GM21515 (cell line): ENCODE measurements around the gene CCDC187.
"Not testable (repeated sequence)": the region's sequence is repeated elsewhere in the genome, so short reads cannot be mapped to it uniquely, and the experiment has no call there.

Experiments
- ATAC-seq: cut with Tn5 transposase; IDR thresholded peaks from one replicate; pipeline ENCODE4 v1.9.1; 2021; ENCODE audit not compliant: unreplicated experiment

Gene CCDC187

DNA sequence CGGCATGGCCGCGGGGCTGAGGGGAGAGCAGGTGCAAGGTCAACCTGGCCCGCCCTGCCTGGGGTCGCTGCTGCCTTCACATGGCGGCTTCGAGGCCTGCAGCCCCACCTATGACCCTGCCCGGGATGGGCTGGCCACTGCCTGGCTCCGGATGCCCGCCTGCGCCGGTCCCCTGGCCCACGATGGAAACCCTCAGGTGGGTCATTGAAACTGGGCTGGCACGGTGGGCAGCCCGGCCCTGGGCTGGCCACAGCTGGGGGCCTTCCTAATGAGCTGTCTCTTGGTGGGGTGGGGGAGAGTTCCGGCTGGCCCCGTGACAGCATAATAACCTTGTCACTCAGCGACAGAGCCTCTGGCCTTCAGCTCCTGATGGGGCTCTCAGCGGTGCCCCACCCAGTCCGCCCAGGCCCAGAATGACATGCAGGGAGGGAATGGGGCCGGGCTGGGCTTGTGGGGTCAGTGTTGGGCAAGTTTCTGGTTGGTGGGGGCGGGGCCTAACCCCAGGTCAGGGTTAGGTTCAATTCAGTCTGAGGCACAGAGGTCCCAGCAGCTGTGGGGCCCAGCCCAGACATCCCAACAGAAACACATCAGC, at the start of gene CCDC187:
Gene CCDC187, minus strand, starts transcription at position 270 of the 592 bp plus-strand sequence. Its CDS starts 264 bp downstream, at position 6.
- ATAC-seq = no peak

DNA sequence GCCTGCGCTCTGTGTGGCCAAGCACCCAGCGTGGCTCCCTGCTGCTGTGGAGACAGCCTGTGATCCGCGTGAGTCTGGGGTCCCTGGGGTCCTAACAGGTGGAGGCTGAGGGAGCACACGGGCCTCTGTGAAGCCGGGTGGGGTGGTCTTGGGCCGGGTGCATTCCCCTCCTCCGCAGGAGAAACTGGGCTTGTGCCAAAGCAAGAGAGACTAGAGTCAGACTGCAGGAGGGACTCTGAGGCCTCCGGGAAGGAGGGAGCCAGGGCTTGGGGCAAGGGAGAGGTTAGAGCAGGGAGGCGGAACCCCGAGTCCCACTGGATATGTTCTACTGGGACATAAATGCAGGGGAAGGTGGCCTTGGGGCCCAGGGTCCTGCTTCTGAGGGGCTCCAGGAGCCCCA, 49.2 kb upstream of the CCDC187 start:
- no peak for ATAC-seq

DNA sequence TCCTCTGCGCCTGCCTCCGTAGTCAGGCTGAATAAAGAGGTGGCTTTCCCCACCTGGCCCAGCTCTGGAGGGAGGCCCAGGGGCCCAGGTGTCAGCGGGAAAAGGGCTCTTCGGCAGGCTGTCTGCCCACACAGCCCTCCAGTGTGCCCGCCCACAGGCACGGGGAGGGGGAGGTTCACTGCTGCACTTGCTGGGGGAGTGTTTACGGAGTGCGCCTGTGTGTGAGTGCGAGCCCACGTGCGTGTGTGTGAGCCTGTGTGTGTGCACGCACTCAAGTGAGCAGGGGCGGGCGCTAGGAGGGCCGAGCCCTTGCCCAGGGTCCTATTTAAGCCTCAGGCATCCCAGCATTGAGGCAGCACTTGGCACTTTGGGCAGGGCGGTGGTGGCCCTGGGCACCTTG, 48.8 kb upstream of the CCDC187 start:
- ATAC-seq = no peak

DNA sequence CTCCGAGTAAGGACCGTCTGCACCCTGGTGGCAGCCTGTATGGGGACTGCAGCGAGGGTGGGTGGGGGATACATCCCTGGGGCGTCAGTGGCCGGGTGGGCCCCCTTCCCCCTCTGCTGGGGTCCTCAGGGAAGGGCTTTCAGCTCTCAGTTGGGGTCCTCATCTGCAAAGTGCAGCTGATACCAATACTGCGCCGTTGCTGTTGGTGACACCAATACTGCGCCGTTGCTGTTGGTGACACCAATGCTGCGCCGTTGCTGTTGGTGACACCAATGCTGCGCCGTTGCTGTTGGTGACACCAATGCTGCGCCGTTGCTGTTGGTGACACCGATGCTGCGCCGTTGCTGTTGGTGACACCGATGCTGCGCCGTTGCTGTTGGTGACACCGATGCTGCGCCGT, 48.0 kb upstream of the CCDC187 start:
- not testable (repeated sequence) for ATAC-seq

DNA sequence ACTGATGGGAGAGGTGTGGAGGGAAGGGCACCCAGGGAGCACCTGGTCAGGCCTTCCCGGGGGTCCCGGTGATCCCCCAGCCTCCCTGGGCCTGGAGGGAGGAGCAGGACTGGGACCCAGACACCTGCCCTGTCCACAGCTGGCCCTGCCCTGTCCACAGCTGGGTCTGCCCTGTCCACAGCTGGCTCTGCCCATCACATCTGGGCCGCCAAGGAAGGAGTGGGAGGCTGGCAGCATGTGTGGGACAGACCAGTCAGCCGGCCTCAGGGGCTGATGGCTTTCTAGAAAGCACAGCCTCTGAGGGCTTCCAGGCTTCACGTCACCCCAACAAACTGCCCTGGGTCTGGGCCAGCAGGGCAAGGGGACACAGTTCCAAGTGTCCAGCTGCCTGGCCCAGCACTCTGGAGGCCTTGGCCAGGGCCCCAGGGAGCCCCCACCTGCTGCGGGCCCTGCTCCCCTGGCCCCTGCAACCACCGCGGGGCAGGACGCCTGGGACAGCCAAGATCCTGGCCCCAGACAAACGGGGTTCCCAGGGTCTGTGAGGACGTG, 47.4 kb upstream of the CCDC187 start:
- ATAC-seq = no peak

DNA sequence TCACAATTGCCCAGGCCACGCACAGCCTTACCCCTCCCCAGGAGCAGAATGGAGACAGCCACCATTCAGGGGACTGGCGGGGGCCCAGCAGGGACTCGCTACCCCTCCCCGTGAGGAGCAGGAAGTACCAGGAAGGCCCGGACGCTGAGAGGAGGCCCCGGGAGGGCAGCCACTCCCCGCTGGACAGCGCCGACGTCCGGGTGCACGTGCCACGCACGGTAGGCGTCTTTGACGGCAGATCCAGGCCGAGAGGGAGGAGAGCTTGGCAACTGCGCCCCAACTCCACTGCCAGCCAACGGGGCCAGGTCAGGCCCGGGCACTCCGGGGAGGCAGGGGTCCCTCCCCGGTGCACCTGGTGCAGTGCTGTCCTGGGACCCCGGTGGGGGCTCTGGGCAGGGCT, 45.7 kb upstream of the CCDC187 start:
- ATAC-seq = no peak

DNA sequence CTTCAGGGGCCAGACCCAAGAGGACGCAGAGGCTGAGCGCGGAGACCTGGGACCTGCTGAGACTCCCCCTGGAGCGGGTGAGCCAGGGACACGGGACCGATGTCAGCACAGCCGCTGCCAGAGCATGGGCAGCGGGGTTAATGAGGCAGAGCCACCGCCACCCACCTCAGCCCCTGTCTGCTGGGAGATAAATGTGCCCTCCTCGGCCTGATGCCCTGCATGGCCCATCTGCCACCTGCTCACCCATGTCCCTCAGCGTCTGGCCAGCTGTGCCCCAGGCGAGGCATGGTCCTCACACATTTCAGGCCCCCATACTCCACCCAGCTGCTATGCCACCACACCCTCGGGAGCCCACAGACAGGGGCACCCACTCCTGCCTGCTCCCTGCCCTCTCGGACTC, 44.8 kb upstream of the CCDC187 start:
- no peak for ATAC-seq

DNA sequence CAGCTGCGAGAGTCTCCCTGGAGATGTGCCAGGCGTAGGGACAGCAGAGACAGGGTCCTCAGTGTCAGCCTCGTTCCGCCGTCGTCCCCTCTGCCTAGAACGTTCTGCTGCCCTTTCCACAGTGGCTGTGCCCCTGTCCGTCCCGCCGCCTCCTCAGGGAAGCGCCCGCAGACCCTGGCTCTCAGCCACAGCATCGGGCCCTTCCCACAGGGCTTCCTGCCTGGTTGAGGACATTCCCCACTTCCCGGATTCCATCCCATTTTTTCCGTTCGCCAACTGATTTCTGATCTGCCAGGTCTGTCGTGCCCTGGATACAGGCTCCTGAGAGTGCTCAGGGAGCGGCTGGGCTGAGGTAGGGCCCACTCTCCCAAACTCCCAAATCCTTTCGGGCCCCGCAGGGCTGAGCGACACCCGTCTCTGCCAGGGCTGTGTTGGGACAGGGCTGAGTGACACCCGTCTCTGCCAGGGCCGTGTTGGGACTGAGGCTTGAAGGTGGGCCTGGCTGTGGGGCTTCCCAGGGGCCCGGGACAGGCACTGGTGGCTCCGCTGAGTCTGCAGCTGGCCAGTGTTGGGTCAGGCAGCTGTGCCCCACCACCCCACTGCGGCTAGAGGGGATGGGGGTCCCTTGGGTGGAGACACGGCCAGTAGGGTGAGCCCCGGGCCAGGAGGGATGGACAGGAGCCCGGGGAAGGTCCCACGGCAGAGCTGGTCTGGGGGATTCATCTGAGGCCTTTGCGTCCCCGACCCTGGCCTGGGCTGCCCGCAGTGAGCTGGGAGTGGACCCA, 43.8 kb upstream of the CCDC187 start:
- no peak for ATAC-seq

DNA sequence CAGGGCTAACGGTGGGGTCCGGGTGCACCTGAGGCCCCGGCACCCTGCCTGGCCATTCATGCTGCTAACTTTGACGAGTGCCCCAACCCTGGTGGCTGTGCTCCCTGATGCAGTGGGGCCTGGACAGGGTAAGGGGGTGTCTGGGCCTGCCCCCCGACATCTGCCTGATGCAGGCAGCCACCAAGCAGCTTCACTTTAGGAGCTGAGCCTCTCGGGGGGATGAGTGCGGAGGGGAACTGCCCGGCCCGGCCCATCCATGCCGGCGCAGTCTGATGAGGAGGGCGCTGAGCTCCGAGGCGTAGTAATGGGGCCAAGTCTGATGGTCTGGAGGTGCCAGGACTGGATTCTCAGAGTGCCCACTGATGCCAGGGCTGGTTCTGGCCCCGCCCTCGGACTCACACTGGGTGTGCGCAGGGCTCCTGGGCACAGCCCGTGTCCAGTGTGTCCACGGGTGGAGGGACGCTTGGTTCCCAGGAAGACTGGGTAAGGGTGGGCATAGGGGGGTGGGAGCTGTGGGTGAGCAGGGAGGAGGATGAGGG, 43.1 kb upstream of the CCDC187 start:
- no peak for ATAC-seq

DNA sequence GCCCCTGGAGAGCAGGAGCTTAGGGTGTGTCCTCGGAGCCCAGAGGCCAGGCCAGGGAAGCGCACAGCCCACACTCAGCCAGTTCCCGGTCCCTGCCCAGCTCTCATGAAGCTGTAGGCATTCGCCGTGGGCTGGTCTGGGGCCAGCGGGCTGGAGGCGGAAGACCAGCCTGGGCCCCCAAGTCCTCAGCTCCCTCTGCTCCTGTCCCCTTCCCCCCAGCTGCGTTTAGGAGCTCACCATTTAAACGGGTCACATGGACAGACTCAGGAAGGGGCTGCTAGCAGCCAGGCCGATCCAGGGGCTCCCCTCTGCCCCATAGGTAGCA, 42.2 kb upstream of the CCDC187 start:
- ATAC-seq = no peak

DNA sequence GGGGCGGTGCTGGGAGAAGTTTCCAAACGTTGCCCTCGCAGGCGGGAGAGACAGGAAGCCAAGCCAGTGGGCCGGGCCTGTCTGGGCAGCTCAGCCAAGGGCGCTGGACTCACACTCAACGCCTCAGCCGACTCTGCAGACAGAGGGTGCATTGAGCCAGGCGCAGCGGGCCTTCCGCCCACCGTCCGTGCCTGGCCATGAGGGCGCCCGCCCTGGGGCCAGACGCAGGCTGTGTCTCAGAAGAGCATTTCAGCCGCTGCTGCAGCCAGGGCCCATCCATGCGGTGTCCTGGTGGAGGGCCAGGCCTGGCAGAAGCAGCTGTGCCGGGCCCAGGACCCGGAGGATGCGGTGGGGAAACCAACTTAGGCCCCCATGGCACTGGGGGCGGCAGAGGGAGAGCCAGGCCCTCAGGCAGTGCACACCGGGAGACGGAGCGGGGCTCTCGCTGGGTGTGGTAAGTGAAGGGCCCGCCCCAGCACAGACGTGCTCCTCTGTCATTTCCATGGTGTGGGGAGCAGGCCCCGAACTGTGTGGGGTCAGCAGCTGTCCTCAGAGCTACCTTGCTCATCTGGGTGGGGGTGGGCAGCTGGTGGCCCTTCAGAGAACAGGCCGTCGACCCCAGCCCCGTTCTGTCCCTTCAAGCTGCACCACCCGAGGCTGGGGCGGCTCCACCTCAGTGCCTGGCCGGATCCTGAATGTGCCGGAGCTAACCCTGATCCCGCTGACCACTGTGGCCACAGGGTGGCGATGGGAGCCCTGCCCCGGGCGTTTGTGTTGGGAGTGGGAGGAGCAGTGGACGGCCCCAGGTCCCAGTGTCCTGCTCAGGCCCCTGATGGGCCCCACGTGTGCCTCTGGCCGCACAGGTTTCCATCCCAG, 41.6 kb upstream of the CCDC187 start:
- no peak for ATAC-seq

DNA sequence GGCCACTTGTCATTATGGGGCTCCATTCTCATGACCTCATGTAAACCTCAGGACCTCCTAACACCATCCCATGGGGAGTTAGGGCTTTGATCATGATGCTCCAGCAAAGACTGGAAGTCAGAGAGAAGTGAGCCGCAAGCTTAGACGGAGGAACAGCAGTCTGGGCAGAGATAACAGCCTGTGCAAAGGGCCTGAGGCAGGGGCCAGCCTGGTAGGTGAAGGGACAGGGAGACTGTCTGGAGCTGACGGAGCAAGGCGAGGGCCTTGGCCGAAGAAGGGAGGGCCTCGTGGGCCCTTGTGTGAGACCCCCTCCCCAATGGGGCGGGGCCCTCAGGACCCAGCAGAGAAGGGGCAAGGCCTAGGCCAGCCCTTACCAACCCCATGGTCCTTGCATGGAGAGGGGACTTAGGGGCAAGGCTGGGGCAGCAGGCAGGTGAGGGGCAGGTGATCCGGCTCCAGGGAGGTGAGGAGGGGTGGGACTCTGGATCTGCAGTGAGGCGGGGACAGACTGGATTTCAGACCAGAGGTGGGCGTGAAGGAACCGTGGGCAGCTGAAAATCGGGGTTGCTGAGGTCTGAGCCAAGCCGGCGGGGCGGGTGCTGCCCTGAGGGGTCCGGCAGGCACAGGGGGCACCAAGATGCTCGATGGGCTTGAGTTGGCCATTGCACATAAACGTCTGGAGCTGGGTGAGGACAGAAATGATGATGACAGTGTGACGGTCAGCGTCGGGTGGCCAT, 40.8 kb upstream of the CCDC187 start:
- ATAC-seq = no peak

DNA sequence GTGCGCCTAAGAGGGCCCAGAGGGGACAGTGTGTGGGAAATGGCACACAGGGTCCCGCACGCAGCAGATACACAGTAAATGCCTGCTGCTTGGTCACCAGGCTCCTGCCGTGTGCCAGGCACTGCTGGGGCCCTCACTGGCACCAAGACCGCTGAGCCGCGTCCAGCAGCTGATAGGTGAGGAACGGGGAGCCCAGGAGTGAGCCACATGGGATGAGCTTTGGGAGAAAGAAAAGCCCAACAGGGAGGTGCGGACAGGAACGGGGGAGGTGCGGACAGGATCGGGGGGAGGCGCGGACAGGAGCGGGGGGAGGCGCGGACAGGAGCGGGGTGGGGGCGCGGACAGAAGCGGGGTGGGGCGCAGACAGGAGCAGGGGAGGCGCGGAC, 40.0 kb upstream of the CCDC187 start:
- ATAC-seq = no peak

DNA sequence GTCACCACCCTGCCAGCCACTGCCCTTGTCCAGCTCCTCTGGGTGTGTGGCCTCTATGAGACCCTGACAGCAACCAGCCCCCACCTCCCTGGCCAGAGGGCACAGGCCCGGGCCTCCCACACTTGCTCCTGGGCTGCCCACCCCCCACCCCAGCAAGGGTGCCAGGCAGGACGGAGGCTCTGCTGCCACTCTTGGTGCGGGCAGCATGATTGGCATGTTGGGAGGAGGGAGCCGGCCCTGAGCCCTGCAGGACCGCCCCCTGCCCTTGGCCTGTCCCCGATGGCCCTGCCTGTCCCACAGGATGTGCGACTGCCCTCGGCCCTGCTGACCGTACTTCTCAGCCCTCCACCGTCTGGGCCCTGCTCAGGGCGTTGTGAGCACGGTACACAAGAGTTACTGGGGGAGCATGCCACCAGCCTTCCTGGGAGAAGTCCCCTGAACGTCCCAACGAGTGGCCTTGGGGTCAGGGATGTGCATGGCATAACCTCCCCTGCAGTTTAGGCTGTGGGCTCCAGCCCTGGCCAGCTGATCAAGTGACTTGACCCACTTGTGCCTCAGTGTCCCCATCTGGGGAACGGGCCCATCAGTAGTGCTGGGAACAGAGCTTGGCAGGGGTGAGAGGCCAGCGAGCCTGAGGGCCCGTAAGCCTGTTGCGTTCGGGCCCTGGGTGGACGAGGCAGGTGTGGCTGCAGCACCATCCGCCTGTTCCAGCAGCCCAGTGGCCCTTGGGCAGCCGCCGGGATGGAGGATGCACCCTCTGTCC, 39.4 kb upstream of the CCDC187 start:
- no peak for ATAC-seq

DNA sequence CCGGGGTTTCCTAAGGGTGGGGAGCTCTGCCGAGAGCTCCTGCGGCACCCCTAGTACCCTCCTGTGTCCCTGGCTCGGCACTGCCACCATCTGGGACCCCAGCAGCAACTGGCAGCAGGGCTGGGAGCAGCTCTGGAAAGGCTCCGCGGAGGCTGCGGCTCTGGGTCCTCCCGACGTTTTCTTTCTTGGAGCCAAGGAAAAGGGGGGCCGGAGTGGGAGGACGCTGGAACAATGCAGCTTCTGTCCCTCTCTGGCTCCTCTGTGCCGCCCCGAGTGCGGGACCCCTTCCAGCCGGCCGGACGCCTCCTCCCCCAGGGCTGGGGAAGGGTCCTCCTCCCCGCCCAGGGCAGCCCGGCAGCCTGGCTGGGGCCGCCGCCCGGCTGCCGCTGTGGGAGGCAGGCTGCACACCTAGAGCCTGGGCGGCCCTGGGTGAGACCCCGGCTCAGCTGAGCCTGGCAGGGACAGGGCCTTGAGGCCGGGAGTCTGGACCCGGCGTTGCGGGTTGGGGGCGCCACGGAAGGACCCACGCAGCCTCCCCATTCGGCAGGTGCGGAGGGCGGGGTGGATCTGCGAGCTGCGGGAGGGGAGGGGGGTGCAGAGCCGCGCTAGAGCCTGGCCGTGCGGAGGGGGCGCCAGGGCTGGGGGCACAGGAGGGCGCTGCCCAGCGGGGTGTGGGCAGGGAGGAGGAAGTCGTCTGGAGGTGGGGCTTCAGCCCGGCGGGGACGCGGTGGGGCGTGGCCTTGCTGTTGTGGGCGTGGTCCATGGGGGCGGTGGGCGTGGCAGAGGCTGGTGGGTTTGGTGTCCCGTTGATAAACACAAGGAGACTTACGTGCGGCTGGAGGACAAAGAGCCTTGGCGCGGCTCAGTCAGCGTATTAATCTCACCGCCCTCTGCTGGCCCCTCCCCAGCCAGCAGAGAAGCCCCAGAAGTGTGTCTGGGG, 38.6 kb upstream of the CCDC187 start:
- no peak for ATAC-seq

DNA sequence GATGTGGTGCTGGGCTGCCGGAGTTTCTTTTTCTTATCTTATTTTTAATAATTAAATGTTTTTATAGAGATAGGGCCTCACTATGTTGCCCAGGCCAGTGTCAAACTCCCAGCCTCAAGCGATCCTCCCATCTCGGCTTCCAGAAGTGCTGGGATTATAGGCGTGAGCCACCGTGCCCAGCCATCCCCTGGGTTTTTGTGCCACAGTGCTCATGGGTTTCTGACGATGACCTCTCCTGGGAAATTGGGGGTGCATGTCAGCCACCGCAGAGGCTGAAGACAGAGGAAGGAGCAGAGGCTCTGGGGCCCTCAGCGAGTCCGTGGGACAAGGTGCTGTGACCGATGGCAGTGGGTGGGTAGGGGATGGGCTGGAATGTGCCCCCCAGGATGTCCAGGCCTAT, 37.9 kb upstream of the CCDC187 start:
- no peak for ATAC-seq

DNA sequence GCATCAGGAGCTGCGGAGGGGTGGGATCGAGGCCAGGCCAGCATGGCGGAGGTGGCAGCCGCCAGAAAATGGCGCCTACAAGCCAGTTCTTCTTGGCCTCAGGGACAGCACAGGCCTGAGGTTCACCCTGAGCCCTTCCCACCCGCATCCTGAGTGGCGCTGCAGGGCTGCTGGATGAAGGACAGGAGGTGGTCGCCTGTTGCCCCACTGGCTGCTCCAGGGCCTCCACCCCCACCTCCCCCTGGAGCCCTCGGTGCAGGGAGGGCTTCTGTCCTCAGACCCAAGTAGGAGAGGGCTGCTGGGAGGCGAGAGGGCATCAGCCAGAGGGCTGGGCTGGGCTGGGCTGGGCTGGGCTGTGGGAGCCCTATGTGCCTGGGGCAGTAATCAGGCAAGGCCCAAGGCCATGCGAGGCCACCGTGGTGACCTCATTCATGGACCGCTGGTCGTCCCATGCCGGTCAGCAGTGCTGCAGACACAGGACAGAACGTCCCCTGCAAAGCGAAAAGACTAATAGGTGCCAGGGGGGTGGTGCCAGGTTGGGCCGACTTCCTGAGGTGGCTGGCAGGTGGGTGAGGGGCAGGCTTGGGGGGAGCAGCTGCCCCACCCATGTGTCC, 37.3 kb upstream of the CCDC187 start:
- ATAC-seq = no peak

DNA sequence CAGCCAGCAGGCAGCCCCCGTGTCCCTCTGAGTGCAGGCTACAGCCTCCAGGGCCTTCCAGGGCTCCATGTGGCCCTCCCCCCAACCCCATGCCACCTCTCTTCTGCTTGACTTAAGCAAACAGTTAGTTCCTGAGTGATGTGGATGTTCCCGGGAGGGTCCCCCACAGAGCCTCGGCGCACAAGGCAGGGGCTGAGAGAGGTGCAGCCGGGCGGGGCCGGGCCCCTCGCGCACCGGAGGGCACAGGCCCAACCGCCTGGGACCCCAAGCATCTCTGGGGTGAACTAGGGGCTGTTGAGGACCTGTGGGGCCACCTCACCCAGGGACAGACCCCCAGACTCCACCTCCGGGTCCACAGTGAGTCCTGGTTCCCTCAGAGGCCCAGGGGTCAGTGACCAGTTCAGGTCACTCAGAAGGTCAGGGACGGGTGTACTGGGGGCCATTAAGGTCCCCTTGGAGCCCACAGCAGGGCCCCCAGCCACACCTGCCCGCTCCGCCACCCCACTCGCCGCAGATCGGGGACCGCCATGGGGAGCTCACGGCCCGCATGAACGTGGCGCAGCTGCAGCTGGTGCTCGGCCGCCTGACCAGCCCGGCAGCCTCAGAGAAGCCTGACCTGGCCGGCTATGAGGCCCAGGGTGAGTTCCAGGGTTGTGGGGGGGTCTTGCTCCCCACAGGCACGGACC, 36.6 kb upstream of the CCDC187 start:
- no peak for ATAC-seq
